ENCODE measurements around the gene SPANXN5. TPM values are rescaled to one million over a fixed set of nuclear protein-coding genes. Genes with fewer than 3 reads are reported as not detected.
A peak's percentile ranks its signal among the peaks of the same experiment; 100 is the strongest.
"Not testable (repeated sequence)": the region's sequence is repeated elsewhere in the genome, so short reads cannot be mapped to it uniquely, and the experiment has no call there.

The SPANXN5 gene, protein sequence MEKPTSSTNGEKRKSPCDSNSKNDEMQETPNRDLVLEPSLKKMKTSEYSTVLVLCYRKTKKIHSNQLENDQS
- total RNA-seq (not detected), polyA plus RNA-seq (not detected), total RNA-seq (0 reads per million in 6 experiments)

DNA sequence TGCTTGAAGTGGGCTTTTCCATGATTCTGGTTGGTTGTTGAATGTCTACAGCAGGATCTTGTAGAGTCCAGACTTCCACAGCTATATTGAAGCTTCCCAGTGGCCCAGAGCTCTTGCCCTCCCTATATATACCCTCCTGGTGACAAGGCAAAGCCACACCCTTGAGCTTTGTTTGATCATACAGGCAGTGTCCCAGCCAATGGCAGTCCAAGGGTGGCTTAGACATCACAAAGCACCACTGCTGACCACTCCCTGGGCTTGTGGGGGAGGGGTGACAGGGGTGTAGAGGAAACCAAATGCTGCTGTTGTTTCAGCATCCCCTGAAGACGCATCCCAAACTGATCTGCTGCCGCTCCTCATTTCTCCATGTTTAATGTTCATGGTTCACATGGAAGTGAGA, at the start of gene SPANXN5:
Gene SPANXN5 (minus strand): TSS at position 101 of the 400 bp plus-strand sequence. CDS start 79 bp downstream, at position 22.
- H3K27me3 Mint-ChIP-seq, ATAC-seq, H3K4me1 Mint-ChIP-seq, H3K4me3 Mint-ChIP-seq, DNase-seq, POLR2A ChIA-PET, H3K36me3 Mint-ChIP-seq, H3K9me3 Mint-ChIP-seq: not testable (repeated sequence)
- peak within 1 kb of the TSS in 1 of 10 donors; percentile 93 for H3K27ac Mint-ChIP-seq

DNA sequence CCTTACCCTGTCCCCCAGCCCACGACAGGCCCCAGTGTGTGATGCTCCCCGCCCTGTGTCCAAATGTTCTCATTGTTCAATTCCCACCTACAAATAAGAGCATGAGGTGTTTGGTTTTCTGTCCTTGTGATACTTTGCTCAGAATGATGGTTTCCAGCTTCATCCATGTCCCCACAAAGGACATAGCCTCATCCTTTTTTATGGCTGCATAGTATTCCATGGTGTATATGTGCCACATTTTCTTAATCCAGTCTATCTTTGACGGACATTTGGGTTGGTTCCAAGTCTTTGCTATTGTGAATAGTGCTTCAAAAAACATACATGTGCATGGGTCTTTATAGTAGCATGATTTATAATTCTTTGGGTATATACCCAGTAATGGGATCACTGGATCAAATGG, 46.4 kb upstream of the SPANXN5 start:
- H3K4me3 Mint-ChIP-seq, H3K36me3 Mint-ChIP-seq, H3K27ac Mint-ChIP-seq, H3K9me3 Mint-ChIP-seq, H3K4me1 Mint-ChIP-seq, ATAC-seq, DNase-seq, POLR2A ChIA-PET: not testable (repeated sequence)
- peaks cover 2 to 26% (median 10%) of the 10 kb centered on the region in 5 donors for H3K27me3 Mint-ChIP-seq

DNA sequence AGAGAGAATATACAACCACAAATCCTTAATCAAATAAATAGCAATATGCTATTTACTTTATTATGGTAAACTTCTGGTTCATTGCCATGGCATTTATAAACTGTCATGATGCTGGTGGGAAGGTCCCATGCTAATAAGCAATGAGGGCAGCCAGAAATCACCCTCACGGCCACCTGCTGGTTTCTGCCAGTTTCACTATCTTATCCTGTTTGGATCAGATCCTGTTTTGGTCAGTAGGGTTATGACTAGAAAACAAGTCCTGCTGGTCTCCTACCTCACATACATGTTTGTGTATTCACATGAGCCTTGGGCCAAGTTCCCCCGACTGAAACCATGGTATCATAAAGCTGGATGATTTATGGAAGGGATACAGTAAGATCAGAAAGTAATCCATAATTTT, 41.9 kb upstream of the SPANXN5 start:
- no peak overlapping the region for H3K27ac Mint-ChIP-seq
- H3K4me3 Mint-ChIP-seq = no peak overlapping the region
- H3K4me1 Mint-ChIP-seq = no peaks in the 10 kb centered on the region

DNA sequence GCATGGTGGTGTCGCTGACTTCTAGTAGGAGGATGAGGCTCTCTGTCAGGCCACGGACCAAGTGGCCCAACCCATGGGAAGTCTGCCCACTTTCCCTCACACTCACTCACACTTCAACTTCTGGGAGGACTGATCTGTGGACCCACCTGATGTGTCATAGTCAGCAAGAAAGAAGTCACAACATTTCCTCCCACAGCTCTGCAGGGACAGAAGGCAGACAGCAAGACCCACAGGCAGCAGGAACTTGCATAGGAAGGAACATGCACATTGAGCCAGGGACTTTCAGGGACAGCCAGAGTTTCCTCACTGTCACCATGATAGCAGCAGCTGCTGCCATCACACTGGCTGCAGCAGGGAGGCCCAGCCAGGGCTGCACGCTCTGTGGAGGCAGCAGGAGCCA, 33.3 kb upstream of the SPANXN5 start:
- POLR2A ChIA-PET = no interaction called here
- no peak overlapping the region for H3K27ac Mint-ChIP-seq
- peaks cover 0 to 6% (median 0%) of the 10 kb centered on the region in 5 donors for H3K27me3 Mint-ChIP-seq
- no peaks in the 10 kb centered on the region for H3K9me3 Mint-ChIP-seq
- H3K36me3 Mint-ChIP-seq = no peaks in the 10 kb centered on the region
- no peak overlapping the region for H3K4me3 Mint-ChIP-seq
- ATAC-seq (no peak), DNase-seq (no peak)
- H3K4me1 Mint-ChIP-seq = no peaks in the 10 kb centered on the region

More for the DNA sequence above, 41.9 kb upstream of the SPANXN5 start:
- ATAC-seq (no peak), DNase-seq (no peak)
- Mint-ChIP-seq H3K9me3 (peaks cover 0 to 3% (median 0%) of the 10 kb centered on the region in 9 donors), H3K27me3 (peaks cover 0 to 2% (median 0%) of the 10 kb centered on the region in 5 donors), H3K36me3 (no peaks in the 10 kb centered on the region)
- POLR2A ChIA-PET = no interaction called here

DNA sequence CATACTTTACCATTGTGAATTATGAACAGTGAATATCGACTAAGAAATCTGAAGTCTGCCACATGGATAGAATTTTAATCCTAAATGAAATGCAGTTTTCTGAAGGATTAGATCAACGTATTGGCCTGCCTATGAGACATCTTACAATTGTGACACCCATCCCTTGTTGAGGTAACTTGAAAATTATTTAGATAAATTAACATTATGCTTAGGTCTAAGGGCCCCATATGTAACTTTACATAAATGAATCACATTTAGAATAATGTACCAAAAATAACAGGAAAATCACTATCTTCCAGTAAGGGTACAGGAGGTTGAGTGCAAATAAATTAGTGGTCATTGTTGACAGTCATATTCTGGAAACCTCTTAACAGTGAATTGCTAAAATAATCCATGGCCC, 27.4 kb upstream of the SPANXN5 start:
- ATAC-seq = no peak
- Mint-ChIP-seq H3K4me1 (no peaks in the 10 kb centered on the region), H3K9me3 (no peaks in the 10 kb centered on the region), H3K4me3 (no peak overlapping the region), H3K36me3 (no peaks in the 10 kb centered on the region), H3K27me3 (peaks cover 0 to 3% (median 0%) of the 10 kb centered on the region in 5 donors), H3K27ac (no peak overlapping the region)
- DNase-seq = no peak
- POLR2A ChIA-PET = no interaction called here

DNA sequence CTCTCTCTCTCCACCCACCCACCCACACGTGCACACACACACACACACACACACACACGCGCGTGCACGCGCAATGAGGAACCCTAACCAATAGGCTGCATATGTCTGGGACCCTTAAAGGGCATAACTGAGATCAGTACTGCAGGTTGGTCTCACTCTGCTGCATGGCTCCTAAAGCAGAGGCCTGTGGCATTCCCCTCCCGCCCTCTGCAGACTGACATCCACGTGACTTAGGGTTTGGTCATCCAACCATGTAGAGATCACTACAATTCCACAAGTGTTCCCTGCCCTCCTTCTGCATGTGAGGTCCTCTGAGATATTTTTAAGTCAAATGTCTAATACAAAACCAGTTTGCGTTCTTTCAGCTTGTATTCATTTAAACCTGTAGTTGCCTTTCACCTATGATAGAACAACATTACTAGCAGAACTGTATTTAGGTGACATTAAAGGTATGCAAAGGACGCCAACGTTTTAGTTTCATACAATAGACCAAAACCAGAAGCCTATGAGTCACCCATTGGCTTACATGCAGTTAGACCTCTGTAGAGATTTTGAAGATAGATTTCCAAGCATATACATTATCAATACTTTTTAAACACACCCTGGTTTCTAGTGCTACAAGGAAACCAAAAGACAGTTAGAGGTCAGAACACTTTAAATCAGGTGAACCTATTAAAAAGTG, 24.0 kb upstream of the SPANXN5 start:
- POLR2A ChIA-PET = no interaction called here
- Mint-ChIP-seq H3K27ac (no peak overlapping the region), H3K4me1 (no peaks in the 10 kb centered on the region), H3K36me3 (no peaks in the 10 kb centered on the region), H3K9me3 (no peaks in the 10 kb centered on the region), H3K4me3 (no peak overlapping the region), H3K27me3 (peaks cover 0 to 5% (median 0%) of the 10 kb centered on the region in 5 donors)
- no peak for ATAC-seq
- DNase-seq = no peak

DNA sequence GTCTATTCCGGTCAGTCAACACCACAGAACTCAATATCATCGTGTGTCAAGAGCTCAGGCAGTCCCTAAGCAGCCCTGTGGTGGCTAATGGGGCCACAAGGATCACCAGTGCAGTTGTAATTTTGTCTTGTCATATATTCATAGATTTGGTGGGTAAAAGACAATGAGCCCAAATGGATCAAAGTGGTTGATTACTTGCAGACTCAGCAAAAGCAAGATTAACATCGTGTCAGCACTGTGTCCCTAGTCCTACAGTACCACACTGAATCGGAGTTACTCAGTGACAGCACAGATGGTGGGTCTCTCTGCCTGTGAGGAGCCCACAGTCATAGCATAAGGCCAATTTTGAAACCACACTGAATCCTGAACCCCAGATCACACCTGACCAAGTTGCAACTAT, 22.6 kb upstream of the SPANXN5 start:
- no peak overlapping the region for H3K4me3 Mint-ChIP-seq
- no peaks in the 10 kb centered on the region for H3K4me1 Mint-ChIP-seq
- no peak overlapping the region for H3K27ac Mint-ChIP-seq
- H3K27me3 Mint-ChIP-seq = peaks cover 0 to 5% (median 0%) of the 10 kb centered on the region in 5 donors
- ATAC-seq = no peak
- H3K36me3 Mint-ChIP-seq = no peaks in the 10 kb centered on the region
- DNase-seq = no peak
- no peaks in the 10 kb centered on the region for H3K9me3 Mint-ChIP-seq
- POLR2A ChIA-PET = no interaction called here

DNA sequence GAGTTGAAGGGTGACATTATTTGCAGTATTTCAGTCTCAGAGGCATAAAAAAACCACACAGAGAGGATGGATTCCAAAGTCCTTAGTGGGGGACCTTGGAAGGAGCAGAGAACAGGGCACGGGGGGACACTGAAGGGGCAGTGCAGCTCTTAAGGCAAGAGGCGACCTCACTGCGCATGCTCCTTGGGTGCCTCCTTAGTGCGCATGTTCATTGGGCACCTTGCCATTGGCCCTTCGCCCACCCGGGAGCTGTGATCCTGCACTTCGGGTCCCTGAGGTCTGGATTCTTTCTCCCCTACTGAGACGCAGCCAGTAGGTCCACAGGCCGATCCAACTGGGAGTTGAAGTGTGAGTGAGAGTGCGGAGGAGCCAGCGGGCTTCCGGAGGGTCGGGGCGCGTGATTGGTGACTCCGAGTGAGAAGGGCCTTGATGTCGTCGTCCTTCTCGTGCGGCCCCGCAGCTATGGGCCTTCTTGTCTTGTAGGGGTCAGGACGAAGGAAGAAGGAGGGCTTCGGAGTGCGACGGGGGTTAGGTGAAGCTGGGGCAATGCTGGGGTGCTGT, 13.9 kb upstream of the SPANXN5 start, which contains the start of gene XAGE5:
Gene XAGE5 (plus strand): TSS at position 223 of the 561 bp plus-strand sequence. CDS start 1,280 bp downstream, outside the sequence.
- no peaks in the 10 kb centered on the region for H3K27me3 Mint-ChIP-seq
- POLR2A ChIA-PET = no interaction called here
- no peak for ATAC-seq
- no peaks in the 10 kb centered on the region for H3K9me3 Mint-ChIP-seq
- no peaks in the 10 kb centered on the region for H3K36me3 Mint-ChIP-seq
- no peak within 1 kb of the TSS for H3K27ac Mint-ChIP-seq
- DNase-seq = no peak
- H3K4me1 Mint-ChIP-seq = no peaks in the 10 kb centered on the region
- H3K4me3 Mint-ChIP-seq = no peak within 1 kb of the TSS

DNA sequence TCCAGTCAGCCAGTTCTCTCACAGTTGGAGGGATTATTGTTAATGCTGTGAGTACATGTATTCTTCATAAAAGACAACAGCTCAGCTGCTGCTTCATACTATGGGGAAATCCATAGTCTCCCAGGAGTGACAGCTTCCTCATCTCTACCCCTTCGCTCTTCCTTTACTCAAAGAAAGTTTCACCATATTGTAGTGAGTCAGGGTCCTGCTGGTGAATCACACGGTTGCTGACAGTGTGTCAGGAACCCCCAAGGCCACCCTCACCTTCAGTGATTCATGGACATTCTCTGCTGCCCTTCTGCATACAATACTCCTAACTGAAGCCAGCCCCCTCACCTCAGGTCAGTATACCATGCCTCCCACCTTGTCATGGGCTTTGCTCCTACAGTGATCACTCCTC, 7.6 kb upstream of the SPANXN5 start:
- ATAC-seq, POLR2A ChIA-PET, H3K27ac Mint-ChIP-seq, H3K4me1 Mint-ChIP-seq, H3K4me3 Mint-ChIP-seq, H3K27me3 Mint-ChIP-seq, H3K36me3 Mint-ChIP-seq, DNase-seq, H3K9me3 Mint-ChIP-seq: not testable (repeated sequence)

DNA sequence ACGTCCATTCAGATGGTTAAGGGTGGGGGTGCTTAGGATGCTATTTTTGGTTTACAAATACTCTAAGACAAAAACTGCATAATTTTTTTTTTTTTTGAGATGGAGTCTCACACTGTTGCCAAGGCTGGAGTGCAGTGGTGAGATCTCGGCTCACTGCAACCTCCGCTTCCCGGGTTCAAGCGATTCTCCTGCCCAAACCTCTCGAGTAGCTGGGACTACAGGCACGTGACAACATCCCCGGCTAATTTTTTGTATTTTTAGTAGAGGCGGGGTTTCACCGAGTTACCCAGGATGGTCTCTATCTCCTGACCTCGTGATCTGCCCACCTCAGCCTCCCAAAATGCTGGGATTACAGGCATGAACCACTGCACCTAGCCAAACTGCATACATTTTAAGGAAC, 23.7 kb downstream of the SPANXN5 start:
- H3K9me3 Mint-ChIP-seq, H3K27ac Mint-ChIP-seq, DNase-seq, H3K27me3 Mint-ChIP-seq, H3K36me3 Mint-ChIP-seq, POLR2A ChIA-PET, H3K4me3 Mint-ChIP-seq, ATAC-seq, H3K4me1 Mint-ChIP-seq: not testable (repeated sequence)

DNA sequence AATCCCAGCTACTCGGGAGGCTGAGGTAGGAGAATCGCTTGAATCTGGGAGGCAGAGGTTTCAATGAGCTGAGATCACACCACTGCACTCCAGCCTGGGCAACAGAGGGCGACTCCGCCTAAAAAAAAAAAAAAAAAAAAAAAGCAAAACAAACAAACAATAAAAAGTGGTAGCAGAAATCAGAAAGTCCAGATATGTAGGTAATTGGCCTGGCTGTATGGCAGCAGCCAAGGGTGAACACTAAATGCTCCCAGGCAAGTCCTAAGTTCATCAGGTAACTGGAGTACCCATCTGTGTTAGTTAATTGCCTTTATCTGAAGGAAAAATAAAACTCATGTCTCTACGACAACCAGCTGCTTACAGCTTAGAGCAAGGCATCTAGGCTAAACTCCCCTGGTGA, 31.2 kb downstream of the SPANXN5 start:
- H3K36me3 Mint-ChIP-seq, DNase-seq, POLR2A ChIA-PET, H3K4me3 Mint-ChIP-seq, H3K9me3 Mint-ChIP-seq, ATAC-seq, H3K4me1 Mint-ChIP-seq, H3K27ac Mint-ChIP-seq, H3K27me3 Mint-ChIP-seq: not testable (repeated sequence)

DNA sequence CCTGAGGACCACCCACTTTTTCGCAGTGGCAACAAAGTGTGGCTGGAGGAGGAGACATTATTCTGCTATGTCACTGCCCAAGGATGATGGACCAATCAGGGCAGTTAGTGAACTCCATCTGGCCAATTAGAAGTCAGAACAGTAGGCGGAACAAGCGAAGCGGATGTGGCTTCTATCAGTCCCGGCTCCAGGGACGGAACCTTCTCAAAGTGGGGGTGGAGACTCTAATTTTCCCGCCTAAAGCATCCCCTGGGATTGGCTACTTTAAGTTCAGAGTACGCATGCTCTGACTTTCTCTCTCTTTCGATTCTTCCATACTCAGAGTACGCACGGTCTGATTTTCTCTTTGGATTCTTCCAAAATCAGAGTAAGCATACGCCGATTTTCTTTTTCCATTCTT, 46.3 kb downstream of the SPANXN5 start, which contains the start of gene SSX2B:
Gene SSX2B (plus strand): TSS at position 301 of the 400 bp plus-strand sequence. CDS start 1,429 bp downstream, outside the sequence.
- ATAC-seq, POLR2A ChIA-PET, H3K4me1 Mint-ChIP-seq, H3K9me3 Mint-ChIP-seq, H3K4me3 Mint-ChIP-seq, DNase-seq, H3K27ac Mint-ChIP-seq, H3K27me3 Mint-ChIP-seq, H3K36me3 Mint-ChIP-seq: not testable (repeated sequence)

Measured in naive thymus-derived CD8-positive, alpha-beta T cell (primary cell).